ENCODE measurements around the gene MMS19.

DNA sequence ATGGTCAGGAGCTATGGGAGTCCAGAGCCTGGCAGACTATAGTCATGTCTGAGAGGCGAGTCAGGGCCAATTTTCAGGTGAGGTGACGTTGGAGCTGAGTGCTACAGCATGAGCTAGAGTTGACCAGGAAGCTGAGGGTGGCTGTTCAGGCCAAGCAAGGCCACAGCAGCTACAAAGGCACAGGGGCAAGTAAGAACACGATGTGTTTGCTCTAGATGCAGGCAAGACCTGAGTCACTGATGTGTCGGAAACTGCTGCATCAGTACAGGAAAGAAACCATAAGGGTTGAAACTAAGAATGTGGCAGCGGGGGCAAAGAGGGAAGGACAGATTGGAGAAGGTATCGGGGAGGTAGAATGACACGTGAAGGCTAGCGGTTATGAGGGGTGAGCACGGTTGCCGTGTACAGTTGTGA lies 85.3 kb downstream of the MMS19 start:
- TF ChIP-seq CTCF (IDR thresholded peaks at IDR 0.05; ENCODE audit: low read depth, low read length) (no peak), EZH2phosphoT487 (IDR thresholded peaks at IDR 0.05; ENCODE audit: low read depth) (no peak)

All from OCI-LY3 (cell line).